Endothelial cell of umbilical vein (primary cell): ENCODE measurements around the gene ASAP2. TPM values are rescaled to one million over a fixed set of nuclear protein-coding genes. Genes with fewer than 3 reads are reported as not detected.

ENCODE experiments used
- BruUV-seq: library from RNA; stranded (reverse); fragments of 400-500 nt; replicated peaks from 2 replicates; lab custom pipeline; 2021; lab: Mats Ljungman, UMichigan
- CTCF ChIA-PET: fragments of 300-600, 350-600 bp; sonication (Branson Sonifier 250); formaldehyde crosslinking; loops from one replicate; lab custom pipeline; 2021; ENCODE audit warnings: antibody characterized with exemption, inconsistent platforms; lab: Charles Lee
- POLR2A ChIA-PET: fragments of 300-600, 350-600 bp; sonication (Branson Sonifier 250); formaldehyde crosslinking; loops from one replicate; lab custom pipeline; 2021; ENCODE audit warnings: antibody characterized with exemption, inconsistent platforms; lab: Charles Lee
- DNase-seq: peaks from one replicate; pipeline ENCODE4 v3.0.0-alpha.2; 2011; ENCODE audit warnings: low read depth, low spot score
- FAIRE-seq: peaks from 2 replicates; lab custom pipeline; 2011; peaks lifted over from hg19 to GRCh38; lab: Jason Lieb, UNC
- H2AFZ ChIP-seq: 2 replicates; pipeline ENCODE4 v1.6.0; 2012; ENCODE audit warnings: low read depth, low read length, control low read depth, inconsistent platforms
- H3K27ac ChIP-seq: 2 replicates; pipeline ENCODE4 v1.5.1; 2011; ENCODE audit warnings: low read depth, mild to moderate bottlenecking, control low read depth, low read length, moderate library complexity; ENCODE audit not compliant: insufficient read depth
- H3K27me3 ChIP-seq, 2 experiments: 2 replicates each; pipeline versions ENCODE4 v1.6.0 to v1.6.1; 2011; ENCODE audit warnings: low read length in 2 of 2, mixed read lengths in 1 of 2; ENCODE audit not compliant: control insufficient read depth in 2 of 2, insufficient read depth in 2 of 2
- H3K36me3 ChIP-seq, 2 experiments: 2 replicates in 1 of 2; 3 replicates in 1 of 2; pipeline ENCODE4 v1.5.1; 2011; ENCODE audit warnings: low read length in 2 of 2, mild to moderate bottlenecking in 1 of 2, moderate library complexity in 1 of 2; ENCODE audit not compliant: control insufficient read depth in 2 of 2, insufficient read depth in 2 of 2; ENCODE audit errors: extremely low read depth in 1 of 2
- H3K4me1 ChIP-seq: 3 replicates; pipeline ENCODE4 v1.5.1; 2011; ENCODE audit warnings: mild to moderate bottlenecking, low read length; ENCODE audit not compliant: control insufficient read depth, insufficient read depth; ENCODE audit errors: extremely low read depth
- H3K4me2 ChIP-seq: 2 replicates; pipeline ENCODE4 v1.6.1; 2011; ENCODE audit warnings: low read length, control low read depth, mixed read lengths; ENCODE audit not compliant: insufficient read depth
- H3K4me3 ChIP-seq, 3 experiments: fragments of 200-600 bp in 1 of 3; sonication (generic), shearing (Covaris generic) in 1 of 3; replicated peaks in 1 of 3; 2 replicates each; pipeline ENCODE4 v1.5.1; 2011 to 2016; ENCODE audit warnings: control low read depth in 3 of 3, low read length in 3 of 3, mild to moderate bottlenecking in 2 of 3, inconsistent platforms in 1 of 3, low read depth in 1 of 3, moderate library complexity in 1 of 3; ENCODE audit not compliant: insufficient read depth in 1 of 3
- H3K79me2 ChIP-seq: 2 replicates; pipeline ENCODE4 v1.6.0; 2012; ENCODE audit warnings: low read length, inconsistent platforms; ENCODE audit not compliant: control insufficient read depth, insufficient read depth
- H3K9ac ChIP-seq: replicated peaks from 2 replicates; pipeline ENCODE3; 2011; ENCODE audit warnings: low read length, control low read depth; ENCODE audit not compliant: insufficient read depth; ENCODE audit errors: extremely low read depth
- H3K9me1 ChIP-seq: replicated peaks from 3 replicates; pipeline ENCODE4 v1.6.0; 2011; ENCODE audit warnings: mild to moderate bottlenecking, low read length; ENCODE audit not compliant: control insufficient read depth, insufficient read depth; ENCODE audit errors: extremely low read depth
- H3K9me3 ChIP-seq: replicated peaks from 2 replicates; pipeline ENCODE4 v1.5.1; 2012; ENCODE audit warnings: low read length, inconsistent platforms; ENCODE audit not compliant: control insufficient read depth, insufficient read depth
- H4K20me1 ChIP-seq: replicated peaks from 2 replicates; pipeline ENCODE3; 2011; ENCODE audit warnings: mild to moderate bottlenecking, low read length; ENCODE audit not compliant: control insufficient read depth, insufficient read depth; ENCODE audit errors: extremely low read depth
- EZH2 ChIP-seq: IDR thresholded peaks from 2 replicates; pipeline ENCODE4 v1.6.1; 2012; ENCODE audit warnings: borderline replicate concordance, low read depth, mild to moderate bottlenecking, moderate library complexity, low read length, inconsistent platforms; ENCODE audit not compliant: severe bottlenecking
- FOS ChIP-seq: IDR thresholded peaks from 2 replicates; pipeline ENCODE4 v1.6.1; 2011; ENCODE audit warnings: mild to moderate bottlenecking, low read length, moderate library complexity, borderline replicate concordance; ENCODE audit not compliant: insufficient read depth
- GATA2 ChIP-seq: IDR thresholded peaks from 2 replicates; pipeline ENCODE4 v1.7.0; 2011; ENCODE audit warnings: low read depth, mild to moderate bottlenecking, moderate library complexity, mixed read lengths, low read length; ENCODE audit not compliant: insufficient read length, insufficient read depth
- JUN ChIP-seq: IDR thresholded peaks from 2 replicates; pipeline ENCODE4 v1.6.1; 2011; ENCODE audit warnings: borderline replicate concordance, low read depth; ENCODE audit not compliant: insufficient read length, insufficient read depth
- MAX ChIP-seq: IDR thresholded peaks from 2 replicates; pipeline ENCODE4 v1.6.1; 2011; ENCODE audit not compliant: insufficient read depth, insufficient read length
- MYC ChIP-seq: IDR thresholded peaks from one replicate; pipeline ENCODE4 v1.6.1; 2011; ENCODE audit warnings: mild to moderate bottlenecking, low read depth, low read length
- POLR2A ChIP-seq: IDR thresholded peaks from 2 replicates; pipeline ENCODE4 v1.6.1; 2012; ENCODE audit warnings: low read depth, mild to moderate bottlenecking, control low read depth, low read length
- POLR2AphosphoS5 ChIP-seq: IDR thresholded peaks from 2 replicates; pipeline ENCODE4 v1.6.1; 2012; ENCODE audit warnings: low read depth, mild to moderate bottlenecking, control low read depth, low read length, moderate library complexity; ENCODE audit not compliant: insufficient read depth
- dilution Hi-C: fragments of 300-500 bp; cut with MboI; formaldehyde crosslinking; loops from one replicate; pipeline ENCODE4 v1.15.0; 2019; ENCODE audit warnings: low sequenced_read_pairs; ENCODE audit not compliant: extremely low pct_ligation_motif_present
- intact Hi-C: fragments of 100-400 bp; cut with micrococcal nuclease; formaldehyde crosslinking; loops from one replicate; pipeline ENCODE4 v1.10.0; 2022
- polyA plus RNA-seq, 4 experiments: library from polyadenylated mRNA; depleted of rRNA in 3 of 4; stranded (reverse) in 3 of 4; unstranded in 1 of 4; fragments of >200 nt; gene quantifications; 2 replicates each; pipeline versions ENCODE4 v1.2.1 to v1.2.3, GENCODE V29; 2011 to 2012; ENCODE audit warnings: missing spikeins in 1 of 4
- total RNA-seq: library from RNA; stranded (reverse); gene quantifications from 2 replicates; pipeline ENCODE4 v1.2.3, GENCODE V29; 2021
- TF ChIP-seq, protein P1 (sequence below), 2 donors: IDR thresholded peaks; 1 replicate in 1 of 2; 2 replicates in 1 of 2; pipeline ENCODE4 v1.5.1; 2011; ENCODE audit warnings: low read length in 2 of 2, mild to moderate bottlenecking in 2 of 2, moderate library complexity in 2 of 2, control low read depth in 1 of 2, inconsistent platforms in 1 of 2, low read depth in 1 of 2; ENCODE audit not compliant: insufficient read depth in 1 of 2; ENCODE audit errors: extremely low read depth in 1 of 2

ASAP2 gene
- total and polyA plus RNA-seq, 2 donors (not counting 3 experiments of a cell fraction or from before 2014, with no cell fraction given) = 31.1 to 79.2 TPM

DNA sequence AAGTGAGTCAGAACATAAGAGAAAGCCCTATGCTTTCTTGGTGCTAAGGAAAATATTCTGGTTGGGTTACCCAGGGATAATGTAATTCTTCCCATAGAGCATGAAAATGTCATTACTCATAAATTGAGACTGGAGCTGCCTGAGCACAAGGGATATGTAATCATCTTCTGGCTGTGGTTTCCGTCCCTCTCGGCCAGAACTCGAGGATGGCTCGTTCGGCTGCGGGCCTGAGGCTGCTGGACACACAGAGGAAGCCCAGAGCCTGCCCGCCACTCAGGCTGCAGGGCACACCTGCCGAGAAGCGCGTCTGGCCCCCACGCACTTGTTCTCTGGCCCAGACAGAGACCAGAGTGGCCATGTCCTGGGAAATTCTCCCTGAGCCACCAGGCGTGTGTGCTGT lies 104.9 kb downstream of the ASAP2 start:
- ChIA-PET CTCF (interaction anchor here (0.9 to 2.6 kb wide), 5 partner anchors 10 to 168 kb away, joined by 3 to 7 read pairs (median 4); no protein-coding TSS in a partner anchor), POLR2A (no interaction called here)
- Histone ChIP-seq H3K4me2 (no peak overlapping the region), H3K9me3 (no peaks in the 10 kb centered on the region), H3K4me1 (peaks cover 16% of the 10 kb centered on the region), H3K27ac (no peak overlapping the region), H3K9ac (no peak overlapping the region), H3K9me1 (no peaks in the 10 kb centered on the region), H3K36me3 (peaks cover 0 to 5% of the 10 kb centered on the region in 2 experiments), H4K20me1 (peaks cover 2% of the 10 kb centered on the region), H3K79me2 (peaks cover 62% of the 10 kb centered on the region), H3K4me3 (no peak overlapping the region), H2AFZ (no peak overlapping the region), H3K27me3 (no peaks in the 10 kb centered on the region)
- FAIRE-seq = no peak
- no TSS peak for BruUV-seq
- no peak for TF ChIP-seq FOS
- intact Hi-C loops = no loop called here
- no peak for DNase-seq
- dilution Hi-C loops = no loop called here

GRCh38 chr2:9312591-9312990 lies 106.0 kb downstream of the ASAP2 start:
- POLR2A ChIA-PET = no interaction called here

More at GRCh38 chr2:9312591-9312990, 106.0 kb downstream of the ASAP2 start:
- Histone ChIP-seq H3K79me2 (peaks cover 69% of the 10 kb centered on the region), H2AFZ (no peak overlapping the region), H3K36me3 (peaks cover 0 to 2% of the 10 kb centered on the region in 2 experiments), H3K27me3 (no peaks in the 10 kb centered on the region), H3K27ac (no peak overlapping the region), H3K9me1 (no peaks in the 10 kb centered on the region), H4K20me1 (peaks cover 2% of the 10 kb centered on the region), H3K4me2 (no peak overlapping the region), H3K4me3 (no peak overlapping the region), H3K4me1 (peaks cover 16% of the 10 kb centered on the region), H3K9me3 (no peaks in the 10 kb centered on the region), H3K9ac (no peak overlapping the region)
- BruUV-seq = no TSS peak
- dilution Hi-C loops (no loop called here), intact Hi-C loops (no loop called here)
- DNase-seq (no peak), FAIRE-seq (no peak)
- CTCF ChIA-PET = no interaction called here
- no peak for TF ChIP-seq FOS
- no peak for TF ChIP-seq POLR2A
- no peak for TF ChIP-seq EZH2
- no peak for TF ChIP-seq MYC
- TF ChIP-seq, protein P1, sequence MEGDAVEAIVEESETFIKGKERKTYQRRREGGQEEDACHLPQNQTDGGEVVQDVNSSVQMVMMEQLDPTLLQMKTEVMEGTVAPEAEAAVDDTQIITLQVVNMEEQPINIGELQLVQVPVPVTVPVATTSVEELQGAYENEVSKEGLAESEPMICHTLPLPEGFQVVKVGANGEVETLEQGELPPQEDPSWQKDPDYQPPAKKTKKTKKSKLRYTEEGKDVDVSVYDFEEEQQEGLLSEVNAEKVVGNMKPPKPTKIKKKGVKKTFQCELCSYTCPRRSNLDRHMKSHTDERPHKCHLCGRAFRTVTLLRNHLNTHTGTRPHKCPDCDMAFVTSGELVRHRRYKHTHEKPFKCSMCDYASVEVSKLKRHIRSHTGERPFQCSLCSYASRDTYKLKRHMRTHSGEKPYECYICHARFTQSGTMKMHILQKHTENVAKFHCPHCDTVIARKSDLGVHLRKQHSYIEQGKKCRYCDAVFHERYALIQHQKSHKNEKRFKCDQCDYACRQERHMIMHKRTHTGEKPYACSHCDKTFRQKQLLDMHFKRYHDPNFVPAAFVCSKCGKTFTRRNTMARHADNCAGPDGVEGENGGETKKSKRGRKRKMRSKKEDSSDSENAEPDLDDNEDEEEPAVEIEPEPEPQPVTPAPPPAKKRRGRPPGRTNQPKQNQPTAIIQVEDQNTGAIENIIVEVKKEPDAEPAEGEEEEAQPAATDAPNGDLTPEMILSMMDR (IDR thresholded peaks at IDR 0.05; ENCODE audit: extremely low read depth in 1 of 2, insufficient read depth in 1 of 2, low read depth in 1 of 2, low read length in 2 of 2) = no peak
- TF ChIP-seq POLR2AphosphoS5 = no peak
- TF ChIP-seq MAX = no peak
- no peak for TF ChIP-seq JUN
- no peak for TF ChIP-seq GATA2
